ENCODE data around the gene NDUFA7.

The NDUFA7 gene

GRCh38 chr19:8311461-8312260 lies 9.5 kb downstream of the NDUFA7 start:
- TF ChIP-seq CTCF (IDR thresholded peaks at IDR 0.05) = no peak
- Mint-ChIP-seq H3K4me1 (peaks cover 26% of the 10 kb centered on the region), H3K27me3 (ENCODE audit: low read depth, poor library complexity) (peaks cover 2% of the 10 kb centered on the region), H3K9me3 (no peaks in the 10 kb centered on the region), H3K36me3 (ENCODE audit: low read depth) (peaks cover 38% of the 10 kb centered on the region), H3K27ac (no peak overlapping the region), H3K4me3 (no peak overlapping the region)
- DNase-seq = no peak

GRCh38 chr19:8310342-8311055 lies 10.7 kb downstream of the NDUFA7 start:
- Mint-ChIP-seq H3K27ac (no peak overlapping the region), H3K36me3 (ENCODE audit: low read depth) (peaks cover 40% of the 10 kb centered on the region), H3K27me3 (ENCODE audit: low read depth, poor library complexity) (peaks cover 2% of the 10 kb centered on the region), H3K4me3 (no peak overlapping the region), H3K9me3 (no peaks in the 10 kb centered on the region), H3K4me1 (peaks cover 36% of the 10 kb centered on the region)
- DNase-seq = no peak
- TF ChIP-seq CTCF (IDR thresholded peaks at IDR 0.05) = no peak

- peaks cover 39% of the 10 kb centered on the region for H3K36me3 Mint-ChIP-seq (ENCODE audit: low read depth)
- DNase-seq = no peak
- no peak overlapping the region for H3K27ac Mint-ChIP-seq
- H3K9me3 Mint-ChIP-seq = no peaks in the 10 kb centered on the region
- TF ChIP-seq CTCF (IDR thresholded peaks at IDR 0.05) = no peak
- H3K4me1 Mint-ChIP-seq = peaks cover 47% of the 10 kb centered on the region
- H3K4me3 Mint-ChIP-seq = peak overlapping the region; percentile 94
- peaks cover 2% of the 10 kb centered on the region for H3K27me3 Mint-ChIP-seq (ENCODE audit: low read depth, poor library complexity)
Observed at GRCh38 chr19:8308891-8309291, 12.3 kb downstream of the NDUFA7 start.

GRCh38 chr19:8307965-8308866 lies 13.0 kb downstream of the NDUFA7 start, which contains the start of gene CD320:
Gene CD320, minus strand, starts transcription at chr19:8308358. Its CDS starts 68 bp downstream, at chr19:8308290.
- peaks cover 2% of the 10 kb centered on the region for H3K27me3 Mint-ChIP-seq (ENCODE audit: low read depth, poor library complexity)
- peak within 1 kb of the TSS; percentile 94 for H3K4me3 Mint-ChIP-seq
- no peak for TF ChIP-seq CTCF (IDR thresholded peaks at IDR 0.05)
- no peaks in the 10 kb centered on the region for H3K9me3 Mint-ChIP-seq
- peak; percentile 96 for DNase-seq
- peaks cover 39% of the 10 kb centered on the region for H3K36me3 Mint-ChIP-seq (ENCODE audit: low read depth)
- peaks cover 47% of the 10 kb centered on the region for H3K4me1 Mint-ChIP-seq
- peak within 1 kb of the TSS; percentile 93 for H3K27ac Mint-ChIP-seq

GRCh38 chr19:8307400-8307964 lies 13.7 kb downstream of the NDUFA7 start:
- Mint-ChIP-seq H3K27me3 (ENCODE audit: low read depth, poor library complexity) (peaks cover 2% of the 10 kb centered on the region), H3K4me3 (peak overlapping the region; percentile 94), H3K9me3 (no peaks in the 10 kb centered on the region), H3K27ac (peak overlapping the region; percentile 93), H3K4me1 (peaks cover 47% of the 10 kb centered on the region), H3K36me3 (ENCODE audit: low read depth) (peaks cover 39% of the 10 kb centered on the region)
- no peak for DNase-seq
- TF ChIP-seq CTCF (IDR thresholded peaks at IDR 0.05) = no peak
